Gastrocnemius medialis (tissue), 4 donors: ENCODE measurements around the gene CYGB.
"Not testable (repeated sequence)": the region's sequence is repeated elsewhere in the genome, so short reads cannot be mapped to it uniquely, and the experiment has no call there.

ENCODE experiments used
- CTCF ChIP-seq, 5 experiments: fragments of 450-650 bp in 3 of 5; fragments of 200-600 bp in 2 of 5; sonication (generic) in 2 of 5; IDR thresholded peaks in 4 of 5; conservative IDR thresholded peaks in 1 of 5; 1 replicate in 4 of 5; 2 replicates in 1 of 5; pipeline ENCODE4 v1.5.1; 2016 to 2019; ENCODE audit warnings: antibody characterized with exemption in 5 of 5, mild to moderate bottlenecking in 3 of 5, moderate library complexity in 3 of 5
- POLR2A ChIP-seq, 2 donors: fragments of 450-650 bp; IDR thresholded peaks; one replicate each; pipeline ENCODE4 v1.6.1; 2017; ENCODE audit warnings: antibody characterized with exemption in 2 of 2, mild to moderate bottlenecking in 2 of 2, moderate library complexity in 2 of 2

GRCh38 chr17:76533640-76534359, 3.7 kb downstream of the CYGB start:
- not testable (repeated sequence) for TF ChIP-seq CTCF (IDR thresholded peaks at IDR 0.05 in 4 of 5, conservative IDR thresholded peaks at IDR 0.05 in 1 of 5); POLR2A (IDR thresholded peaks at IDR 0.05)
